ENCODE measurements around the gene FBXW4.
A peak's percentile ranks its signal among the peaks of the same experiment; 100 is the strongest.

Gene FBXW4, protein sequence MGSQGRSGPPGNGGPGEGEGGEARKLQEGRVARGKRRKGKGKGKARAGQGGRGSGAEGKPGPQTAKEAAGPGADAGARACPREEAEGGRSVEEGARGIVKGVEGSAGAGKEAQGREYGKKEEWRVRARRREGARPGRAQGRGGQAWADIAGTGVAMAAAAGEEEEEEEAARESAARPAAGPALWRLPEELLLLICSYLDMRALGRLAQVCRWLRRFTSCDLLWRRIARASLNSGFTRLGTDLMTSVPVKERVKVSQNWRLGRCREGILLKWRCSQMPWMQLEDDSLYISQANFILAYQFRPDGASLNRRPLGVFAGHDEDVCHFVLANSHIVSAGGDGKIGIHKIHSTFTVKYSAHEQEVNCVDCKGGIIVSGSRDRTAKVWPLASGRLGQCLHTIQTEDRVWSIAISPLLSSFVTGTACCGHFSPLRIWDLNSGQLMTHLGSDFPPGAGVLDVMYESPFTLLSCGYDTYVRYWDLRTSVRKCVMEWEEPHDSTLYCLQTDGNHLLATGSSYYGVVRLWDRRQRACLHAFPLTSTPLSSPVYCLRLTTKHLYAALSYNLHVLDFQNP

DNA sequence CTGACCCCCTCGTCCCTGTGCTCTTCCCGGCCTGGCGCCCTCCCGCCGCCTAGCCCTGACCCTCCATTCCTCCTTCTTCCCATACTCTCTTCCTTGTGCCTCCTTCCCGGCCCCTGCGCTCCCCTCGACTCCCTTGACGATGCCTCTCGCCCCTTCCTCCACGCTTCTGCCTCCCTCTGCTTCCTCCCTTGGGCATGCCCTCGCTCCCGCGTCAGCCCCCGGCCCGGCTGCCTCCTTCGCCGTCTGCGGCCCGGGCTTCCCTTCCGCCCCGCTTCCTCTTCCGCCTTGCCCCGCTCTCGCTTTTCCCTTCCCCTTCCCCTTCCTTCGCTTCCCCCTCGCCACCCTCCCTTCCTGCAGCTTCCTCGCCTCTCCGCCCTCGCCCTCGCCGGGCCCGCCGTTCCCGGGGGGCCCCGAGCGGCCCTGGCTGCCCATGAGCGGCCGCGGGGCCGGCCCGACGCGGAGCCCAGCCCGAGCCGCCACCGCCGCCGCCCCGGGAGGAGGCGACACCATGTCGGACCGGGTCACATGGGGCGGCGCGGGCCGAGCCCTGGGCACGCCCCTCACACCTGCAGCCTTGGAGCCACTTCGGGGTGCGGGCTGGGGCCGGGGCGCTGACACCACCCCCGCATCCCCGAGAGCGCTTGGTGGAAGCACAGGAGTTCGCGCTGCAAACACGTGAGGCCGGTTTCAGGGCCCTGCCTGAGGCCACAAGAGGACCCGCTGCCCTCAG is at the start of gene FBXW4:
TSS of gene FBXW4 (minus strand) at position 497 of the 730 bp plus-strand sequence. CDS start at position 432, 65 bp downstream.
- H3K4me3 ChIP-seq (ENCODE audit: low read depth, low read length), result peak within 1 kb of the TSS; percentile 74

DNA sequence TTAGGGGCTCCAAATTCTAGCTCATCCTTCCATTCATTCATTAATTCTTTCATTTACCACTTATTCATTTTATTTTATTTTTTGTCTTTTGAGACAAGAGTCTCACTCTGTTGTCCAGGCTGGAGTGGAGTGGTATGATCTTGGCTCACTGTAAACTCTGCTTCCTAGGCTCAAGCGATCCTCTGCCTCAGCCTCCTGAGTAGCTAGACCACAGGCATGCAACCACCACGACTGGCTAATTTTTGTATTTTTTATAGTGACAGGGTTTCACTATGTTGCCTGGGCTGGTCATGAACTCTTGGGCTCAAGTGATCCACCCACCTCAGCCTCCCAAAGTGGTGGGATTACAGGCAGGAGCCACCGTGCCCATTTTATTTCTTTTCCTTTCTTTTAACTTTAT is 49.3 kb upstream of the FBXW4 start:
- no peak overlapping the region for H3K4me3 ChIP-seq (ENCODE audit: low read depth, low read length)
- TF ChIP-seq, protein P1, sequence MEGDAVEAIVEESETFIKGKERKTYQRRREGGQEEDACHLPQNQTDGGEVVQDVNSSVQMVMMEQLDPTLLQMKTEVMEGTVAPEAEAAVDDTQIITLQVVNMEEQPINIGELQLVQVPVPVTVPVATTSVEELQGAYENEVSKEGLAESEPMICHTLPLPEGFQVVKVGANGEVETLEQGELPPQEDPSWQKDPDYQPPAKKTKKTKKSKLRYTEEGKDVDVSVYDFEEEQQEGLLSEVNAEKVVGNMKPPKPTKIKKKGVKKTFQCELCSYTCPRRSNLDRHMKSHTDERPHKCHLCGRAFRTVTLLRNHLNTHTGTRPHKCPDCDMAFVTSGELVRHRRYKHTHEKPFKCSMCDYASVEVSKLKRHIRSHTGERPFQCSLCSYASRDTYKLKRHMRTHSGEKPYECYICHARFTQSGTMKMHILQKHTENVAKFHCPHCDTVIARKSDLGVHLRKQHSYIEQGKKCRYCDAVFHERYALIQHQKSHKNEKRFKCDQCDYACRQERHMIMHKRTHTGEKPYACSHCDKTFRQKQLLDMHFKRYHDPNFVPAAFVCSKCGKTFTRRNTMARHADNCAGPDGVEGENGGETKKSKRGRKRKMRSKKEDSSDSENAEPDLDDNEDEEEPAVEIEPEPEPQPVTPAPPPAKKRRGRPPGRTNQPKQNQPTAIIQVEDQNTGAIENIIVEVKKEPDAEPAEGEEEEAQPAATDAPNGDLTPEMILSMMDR (IDR thresholded peaks at IDR 0.05; ENCODE audit: low read depth, low read length), result no peak

More for the DNA sequence above, at the start of gene FBXW4:
- TF ChIP-seq, protein P1 (IDR thresholded peaks at IDR 0.05; ENCODE audit: low read depth, low read length), result no peak

DNA sequence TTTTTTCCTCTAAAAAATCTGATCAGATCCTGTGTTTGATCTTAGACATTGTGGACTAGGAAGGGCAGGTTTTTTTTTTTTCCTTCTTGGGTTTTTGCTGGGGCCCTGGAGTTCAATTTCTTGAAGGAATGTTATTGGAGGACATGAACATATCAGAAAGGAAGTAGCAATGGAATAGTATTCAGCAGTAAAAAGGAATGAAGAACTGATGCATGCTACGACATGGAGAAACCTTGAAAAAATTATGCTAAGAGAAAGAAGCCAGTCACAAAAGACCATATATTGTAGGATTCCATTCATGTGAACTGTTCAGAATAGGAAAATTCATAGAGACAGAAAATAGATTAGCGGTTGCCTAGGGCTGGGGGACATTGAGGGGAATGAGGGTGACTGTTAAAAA is 47.0 kb upstream of the FBXW4 start:
- no peak overlapping the region for H3K4me3 ChIP-seq (ENCODE audit: low read depth, low read length)
- TF ChIP-seq, protein P1 (IDR thresholded peaks at IDR 0.05; ENCODE audit: low read depth, low read length), result no peak

DNA sequence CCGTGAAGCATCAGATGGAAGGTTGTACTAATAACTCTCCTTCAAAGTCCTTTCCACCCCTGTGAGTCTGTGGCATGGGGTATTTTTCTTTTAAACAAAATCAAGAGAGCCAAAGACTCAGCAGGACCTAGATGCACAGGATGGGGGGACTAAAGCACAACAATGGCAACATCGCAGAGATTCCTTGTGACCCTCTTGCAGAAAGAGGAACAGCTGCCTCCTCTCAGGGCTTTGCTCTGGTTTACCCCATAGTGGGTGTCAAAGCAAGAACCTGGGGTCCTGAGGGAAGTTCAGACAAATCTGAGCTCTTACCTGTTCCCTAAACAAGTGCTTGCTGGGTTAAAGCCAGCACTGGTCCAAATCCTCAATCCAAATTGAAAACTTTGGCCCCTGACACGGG is 41.7 kb upstream of the FBXW4 start:
- H3K4me3 ChIP-seq (ENCODE audit: low read depth, low read length), result no peak overlapping the region
- TF ChIP-seq, protein P1 (IDR thresholded peaks at IDR 0.05; ENCODE audit: low read depth, low read length), result no peak

DNA sequence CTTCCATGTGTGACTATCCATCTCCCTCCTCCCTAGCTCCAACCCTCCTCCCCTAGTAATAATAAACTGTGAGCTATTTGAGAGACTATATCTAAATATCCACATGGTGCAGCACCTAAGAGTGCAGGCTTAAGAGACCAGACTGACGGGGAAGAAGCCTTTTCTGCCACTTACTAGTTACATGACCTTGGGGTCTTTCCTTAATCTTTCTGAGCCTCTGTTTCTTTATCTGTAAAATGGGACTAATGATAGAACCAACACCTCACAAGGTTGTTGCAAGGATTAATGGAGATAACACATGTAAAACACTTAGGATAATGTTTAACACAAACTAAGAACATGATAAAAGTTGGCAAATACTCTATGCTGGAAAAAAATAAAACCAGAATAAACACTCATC is 37.1 kb upstream of the FBXW4 start:
- H3K4me3 ChIP-seq (ENCODE audit: low read depth, low read length), result no peak overlapping the region
- TF ChIP-seq, protein P1 (IDR thresholded peaks at IDR 0.05; ENCODE audit: low read depth, low read length), result no peak

DNA sequence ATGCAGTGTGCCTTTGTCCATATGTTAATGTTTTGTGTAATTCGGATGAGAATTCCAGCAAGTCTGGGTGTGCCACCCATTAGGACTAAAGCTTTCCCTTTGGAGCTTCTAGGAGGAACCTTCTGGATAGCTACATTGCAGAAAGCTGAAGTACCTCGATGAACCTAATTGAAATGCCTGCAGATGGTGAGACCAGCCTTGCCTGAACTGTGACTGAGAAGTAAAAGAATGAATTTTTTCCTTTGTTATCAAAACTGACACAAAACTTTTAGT is 31.1 kb upstream of the FBXW4 start:
- TF ChIP-seq, protein P1 (IDR thresholded peaks at IDR 0.05; ENCODE audit: low read depth, low read length), result no peak
- H3K4me3 ChIP-seq (ENCODE audit: low read depth, low read length), result no peak overlapping the region
